Measurements from ENCODE around the gene CABLES1. TPM values are rescaled to one million over a fixed set of nuclear protein-coding genes. Genes with fewer than 3 reads are reported as not detected.

The CABLES1 gene
- total RNA-seq = 0.23 and 1.1 TPM in 2 replicates

GRCh38 chr18:23134780-23135549 lies at the start of gene CABLES1:
TSS of gene CABLES1 (plus strand) at chr18:23135485. CDS start at chr18:23135763, 278 bp downstream.

Other genes starting within 250 kb of the CABLES1 start
- 86.3 and 110 TPM in 2 replicates for gene RBBP8, start 202.2 kb upstream of the CABLES1 start, total RNA-seq